Measurements from ENCODE around the gene NEDD4L.

- TF ChIP-seq CTCF (IDR thresholded peaks at IDR 0.05) (no peak), SIN3A (IDR thresholded peaks at IDR 0.05; ENCODE audit: borderline replicate concordance, insufficient read depth, low read depth, low read length) (no peak)
These were observed 9.7 kb upstream of the NEDD4L start for GRCh38 chr18:58034370-58034769.
